SU-DHL-6 (cell line): ENCODE data around the gene LCNL1.

Experiments
- H2AFZ ChIP-seq: fragments of 200-600 bp; sonication (generic); 2 replicates; pipeline ENCODE4 v1.6.1; 2014; ENCODE audit warnings: low read depth, mild to moderate bottlenecking, moderate library complexity, mixed read lengths, antibody characterized with exemption, low read length; ENCODE audit not compliant: severe bottlenecking
- H3F3A ChIP-seq: fragments of 200-600 bp; shearing (Covaris generic); 2 replicates; pipeline ENCODE4 v1.6.0; 2016; ENCODE audit warnings: antibody characterized with exemption, mild to moderate bottlenecking; ENCODE audit not compliant: insufficient read depth
- H3K27ac ChIP-seq: fragments of 200-600 bp; sonication (generic); 2 replicates; pipeline ENCODE4 v1.5.1; 2016; ENCODE audit warnings: low read depth, mild to moderate bottlenecking, low read length, moderate library complexity, mixed read lengths
- H3K27me3 ChIP-seq: fragments of 200-600 bp; sonication (generic), shearing (Covaris generic); 2 replicates; pipeline ENCODE4 v1.6.0; 2014; ENCODE audit warnings: mild to moderate bottlenecking, low read length
- H3K36me3 ChIP-seq: fragments of 200-600 bp; sonication (generic); 2 replicates; pipeline ENCODE4 v1.6.1; 2014; ENCODE audit warnings: mild to moderate bottlenecking, low read length, mixed read lengths
- H3K4me2 ChIP-seq: fragments of 300-600, 200-600 bp; shearing (Covaris generic), sonication (generic); 2 replicates; pipeline ENCODE4 v1.6.0; 2014; ENCODE audit warnings: low read length, low read depth, mild to moderate bottlenecking; ENCODE audit not compliant: poor library complexity, severe bottlenecking
- H3K4me3 ChIP-seq: fragments of 200-600 bp; sonication (generic); 2 replicates; pipeline ENCODE4 v1.5.1; 2014; ENCODE audit warnings: antibody characterized with exemption, low read length, mild to moderate bottlenecking, mixed read lengths; ENCODE audit not compliant: insufficient read depth, poor library complexity, severe bottlenecking
- H3K79me2 ChIP-seq: fragments of 200-600 bp; sonication (generic); 2 replicates; pipeline ENCODE4 v1.6.1; 2014; ENCODE audit warnings: mild to moderate bottlenecking, low read length, moderate library complexity; ENCODE audit not compliant: insufficient read depth
- H3K9ac ChIP-seq: fragments of 200-600 bp; sonication (generic); 2 replicates; pipeline ENCODE4 v1.7.0; 2014; ENCODE audit warnings: mild to moderate bottlenecking, low read length
- H3K9me2 ChIP-seq: fragments of 200-600 bp; sonication (generic); replicated peaks from 2 replicates; pipeline ENCODE4 v1.6.1; 2014; ENCODE audit warnings: low read length; ENCODE audit not compliant: insufficient read depth
- H3K9me3 ChIP-seq: fragments of 200-600 bp; sonication (generic); 2 replicates; pipeline ENCODE4 v1.6.1; 2014; ENCODE audit warnings: low read length, mixed read lengths; ENCODE audit not compliant: insufficient read depth
- H4K20me1 ChIP-seq: fragments of 200-600 bp; sonication (generic); 2 replicates; pipeline ENCODE4 v1.6.1; 2014; ENCODE audit warnings: low read depth, mild to moderate bottlenecking, antibody characterized with exemption, low read length, moderate library complexity, mixed read lengths
- CTCF ChIP-seq: fragments of 200-600 bp; sonication (generic); IDR thresholded peaks from one replicate; pipeline ENCODE4 v1.5.1; 2017; ENCODE audit warnings: antibody characterized with exemption, mild to moderate bottlenecking, low read length, moderate library complexity; ENCODE audit not compliant: insufficient read depth, poor library complexity, severe bottlenecking
- EZH2phosphoT487 ChIP-seq: fragments of 200-600 bp; sonication (generic), shearing (Covaris generic); conservative IDR thresholded peaks from 2 replicates; pipeline ENCODE4 v1.6.1; 2018; ENCODE audit warnings: mild to moderate bottlenecking, antibody characterized with exemption, low read length, moderate library complexity, mixed read lengths

Gene LCNL1

DNA sequence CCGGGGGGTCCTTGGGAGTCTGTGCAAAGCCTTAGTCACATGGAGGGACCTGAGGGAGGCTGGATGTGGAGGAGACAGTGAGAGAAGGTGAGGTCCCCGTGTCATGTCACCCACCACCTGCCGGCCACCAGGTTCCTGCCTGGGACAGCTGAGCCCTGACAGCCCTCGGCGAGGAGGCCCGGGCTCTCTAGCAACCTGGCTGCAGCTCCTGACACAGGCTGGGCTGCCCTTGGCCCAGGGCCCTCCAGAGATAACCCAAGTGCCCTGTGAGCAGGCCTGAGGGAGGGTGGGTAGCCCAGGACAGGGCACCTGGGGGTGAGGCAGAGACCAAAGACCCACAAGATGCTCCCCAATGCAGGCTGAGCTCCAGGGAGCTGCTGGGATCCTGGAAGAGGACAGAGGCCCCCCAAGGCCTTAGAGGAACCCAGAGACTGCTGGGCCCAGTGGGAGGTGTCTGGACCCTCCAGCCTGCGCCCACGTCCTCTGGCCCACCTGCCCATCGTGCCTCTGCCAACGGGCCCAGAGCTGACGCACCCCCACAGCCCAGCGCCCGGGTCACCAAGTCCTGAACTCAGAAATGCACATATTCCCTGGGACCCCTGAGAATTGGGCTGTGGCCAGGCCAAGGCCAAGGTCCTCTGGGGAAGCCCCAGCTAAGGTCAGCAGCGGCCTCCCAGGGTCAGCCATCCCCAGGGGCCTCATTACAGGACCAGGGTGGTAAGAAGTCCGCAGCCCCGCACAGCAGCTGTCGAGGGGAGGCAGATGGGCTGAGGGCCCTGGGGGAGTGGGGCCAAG is 14.3 kb upstream of the LCNL1 start:
- H3K9ac ChIP-seq = no peak overlapping the region
- H2AFZ ChIP-seq = no peak overlapping the region
- no peaks in the 10 kb centered on the region for H3K79me2 ChIP-seq
- no peaks in the 10 kb centered on the region for H3F3A ChIP-seq
- H3K4me2 ChIP-seq = no peak overlapping the region
- H4K20me1 ChIP-seq = no peaks in the 10 kb centered on the region
- TF ChIP-seq EZH2phosphoT487 (no peak), CTCF (no peak)
- no peaks in the 10 kb centered on the region for H3K9me3 ChIP-seq
- no peak overlapping the region for H3K27ac ChIP-seq
- no peak overlapping the region for H3K4me3 ChIP-seq
- no peaks in the 10 kb centered on the region for H3K9me2 ChIP-seq
- no peaks in the 10 kb centered on the region for H3K36me3 ChIP-seq
- no peaks in the 10 kb centered on the region for H3K27me3 ChIP-seq

DNA sequence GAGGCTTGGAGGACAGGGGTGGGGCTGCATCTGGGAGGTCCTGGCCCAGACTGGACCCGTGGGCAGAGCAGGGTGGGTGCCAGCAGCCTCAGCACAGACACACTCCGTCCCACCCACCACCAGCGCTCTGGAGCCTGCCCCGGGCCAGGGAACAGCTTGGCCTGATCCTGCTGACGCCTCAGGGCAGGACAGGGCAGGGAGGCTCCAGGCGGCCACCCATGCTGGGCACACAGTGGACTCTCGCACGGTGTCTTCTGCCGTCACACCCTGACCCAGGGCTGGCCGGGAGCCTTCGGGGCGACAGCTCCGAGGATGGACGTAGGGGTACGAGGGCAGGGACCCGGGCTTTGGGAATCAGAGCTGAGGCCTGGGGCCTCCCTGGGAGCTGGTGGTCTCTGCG is 13.6 kb upstream of the LCNL1 start:
- H3K27ac ChIP-seq = no peak overlapping the region
- no peaks in the 10 kb centered on the region for H4K20me1 ChIP-seq
- H3K9me2 ChIP-seq = no peaks in the 10 kb centered on the region
- no peak overlapping the region for H3K9ac ChIP-seq
- no peak overlapping the region for H2AFZ ChIP-seq
- no peak overlapping the region for H3K4me3 ChIP-seq
- H3K79me2 ChIP-seq = no peaks in the 10 kb centered on the region
- no peaks in the 10 kb centered on the region for H3K9me3 ChIP-seq
- H3K27me3 ChIP-seq = no peaks in the 10 kb centered on the region
- H3F3A ChIP-seq = no peaks in the 10 kb centered on the region
- no peaks in the 10 kb centered on the region for H3K36me3 ChIP-seq
- H3K4me2 ChIP-seq = no peak overlapping the region
- TF ChIP-seq EZH2phosphoT487 (no peak), CTCF (no peak)

- Histone ChIP-seq H3K27ac (no peak overlapping the region), H3K4me3 (no peak overlapping the region), H3F3A (no peaks in the 10 kb centered on the region), H3K9me2 (no peaks in the 10 kb centered on the region), H3K9ac (no peak overlapping the region), H3K4me2 (no peak overlapping the region), H3K27me3 (no peaks in the 10 kb centered on the region), H4K20me1 (no peaks in the 10 kb centered on the region), H3K9me3 (no peaks in the 10 kb centered on the region), H2AFZ (no peak overlapping the region), H3K79me2 (no peaks in the 10 kb centered on the region), H3K36me3 (no peaks in the 10 kb centered on the region)
- TF ChIP-seq EZH2phosphoT487 = no peak
- no peak for TF ChIP-seq CTCF
Measured at GRCh38 chr9:136969774-136970173, 13.0 kb upstream of the LCNL1 start.
